HepG2 (cell line): ENCODE data around the gene SPATA31D4. TPM values are rescaled to one million over a fixed set of nuclear protein-coding genes. Genes with fewer than 3 reads are reported as not detected.
"Not testable (repeated sequence)": the region's sequence is repeated elsewhere in the genome, so short reads cannot be mapped to it uniquely, and the experiment has no call there.

ENCODE experiments used
- ATAC-seq: fragments of 200-7000 bp; cut with Tn5 transposase; 3 replicates; pipeline ENCODE4 v1.9.1; 2020; ENCODE audit warnings: mild to moderate bottlenecking, moderate library complexity
- BruUV-seq: library from RNA; stranded (reverse); fragments of 400-500 nt; replicated peaks from 2 replicates; lab custom pipeline; 2021; lab: Mats Ljungman, UMichigan
- CTCF ChIA-PET: fragments of 300-600 bp; formaldehyde crosslinking; extraction: SDS; loops from one replicate; lab custom pipeline; 2021; ENCODE audit warnings: low total read pairs, inconsistent platforms, low intra/inter-chr PET ratio; lab: Yijun Ruan, JAX
- POLR2A ChIA-PET: fragments of 350-600 bp; sonication (Branson Sonifier 250); formaldehyde crosslinking; loops from one replicate; lab custom pipeline; 2020; ENCODE audit warnings: antibody characterized with exemption, inconsistent platforms; lab: Yijun Ruan, JAX
- DNase-seq: peaks from one replicate; pipeline ENCODE4 v3.0.0-alpha.2; 2015; ENCODE audit warnings: low spot score
- FAIRE-seq: peaks from 3 replicates; lab custom pipeline; 2011; peaks lifted over from hg19 to GRCh38; lab: Jason Lieb, UNC
- H2AFZ ChIP-seq: one replicate; pipeline ENCODE4 v1.6.1; 2011; ENCODE audit warnings: low read length, inconsistent platforms
- H3K27ac ChIP-seq: fragments of 300-600 bp; 3 replicates; pipeline ENCODE4 v1.8.0; 2011; ENCODE audit warnings: mixed run types, mild to moderate bottlenecking, mixed read lengths, low read length, inconsistent platforms; ENCODE audit not compliant: insufficient read depth; ENCODE audit errors: extremely low read length
- H3K27me3 ChIP-seq, 2 experiments: fragments of 200-600 bp in 1 of 2; 2 replicates in 1 of 2; 3 replicates in 1 of 2; pipeline versions ENCODE4 v1.6.0 to v1.8.0; 2011; ENCODE audit warnings: low read length in 2 of 2, mild to moderate bottlenecking in 2 of 2, moderate library complexity in 2 of 2, inconsistent platforms in 1 of 2; ENCODE audit not compliant: insufficient read depth in 2 of 2, control insufficient read depth in 1 of 2
- H3K36me3 ChIP-seq, 2 experiments: fragments of 200-600 bp in 1 of 2; replicated peaks in 1 of 2; 2 replicates in 1 of 2; 3 replicates in 1 of 2; pipeline versions ENCODE4 v1.5.1 to v1.8.0; 2011; ENCODE audit warnings: low read length in 2 of 2, inconsistent platforms in 1 of 2; ENCODE audit not compliant: insufficient read depth in 2 of 2, control insufficient read depth in 1 of 2
- H3K4me1 ChIP-seq: 2 replicates; pipeline ENCODE4 v1.5.1; 2012; ENCODE audit warnings: low read length, inconsistent platforms; ENCODE audit not compliant: insufficient read depth
- H3K4me2 ChIP-seq: 2 replicates; pipeline ENCODE4 v1.6.0; 2011; ENCODE audit warnings: low read depth, low read length, inconsistent platforms
- H3K4me3 ChIP-seq, 3 experiments: fragments of 200-600 bp in 1 of 3; sonication (generic), shearing (Covaris generic) in 1 of 3; replicated peaks in 1 of 3; 2 replicates each; pipeline ENCODE4 v1.5.1; 2011 to 2016; ENCODE audit warnings: low read length in 3 of 3, inconsistent platforms in 2 of 3, low read depth in 2 of 3, mild to moderate bottlenecking in 2 of 3, control low read depth in 1 of 3, mixed read lengths in 1 of 3; ENCODE audit not compliant: insufficient read depth in 1 of 3
- H3K79me2 ChIP-seq: one replicate; pipeline ENCODE4 v1.6.1; 2011; ENCODE audit warnings: low read length, inconsistent platforms; ENCODE audit not compliant: insufficient read depth
- H3K9ac ChIP-seq: 2 replicates; pipeline ENCODE4 v1.6.0; 2011; ENCODE audit warnings: mild to moderate bottlenecking, low read depth, low read length, inconsistent platforms; ENCODE audit not compliant: insufficient read depth
- H3K9me3 ChIP-seq: 2 replicates; pipeline ENCODE4 v1.5.1; 2012; ENCODE audit warnings: mild to moderate bottlenecking, low read length
- H4K20me1 ChIP-seq: 2 replicates; pipeline ENCODE4 v1.6.0; 2011; ENCODE audit warnings: inconsistent platforms, mild to moderate bottlenecking, low read length, moderate library complexity; ENCODE audit not compliant: insufficient read depth
- CCAR2 ChIP-seq: fragments of 200-400 bp; formaldehyde crosslinking; optimal IDR thresholded peaks from 2 replicates; pipeline ENCODE3; 2018; ENCODE audit warnings: low read depth, mild to moderate bottlenecking, low read length, moderate library complexity
- CREB1 ChIP-seq, 2 experiments: fragments of 450-650 bp in 1 of 2; IDR thresholded peaks; 2 replicates each; pipeline ENCODE4 v1.6.1; 2016 to 2017; ENCODE audit warnings: control low read depth in 1 of 2, mild to moderate bottlenecking in 1 of 2, missing compliant biosample characterization in 1 of 2, missing genetic modification characterization in 1 of 2
- GLMP ChIP-seq: sonication (generic); formaldehyde crosslinking; IDR thresholded peaks from 2 replicates; pipeline ENCODE4 v1.9.0; 2021; ENCODE audit warnings: missing genetic modification reagents, mild to moderate bottlenecking, borderline replicate concordance
- MIXL1 ChIP-seq: IDR thresholded peaks from 2 replicates; pipeline ENCODE4 v1.6.1; 2016
- ZNF180 ChIP-seq: sonication (generic); formaldehyde crosslinking; IDR thresholded peaks from 2 replicates; pipeline ENCODE4 v1.4.0; 2020; ENCODE audit warnings: low read depth, missing genetic modification reagents, borderline replicate concordance
- WGBS: methylation state at CpG from one replicate; pipeline ENCODE4 v1.1.6; 2017; ENCODE audit warnings: low lambda C conversion rate; 5-methylcytosine and 5-hydroxymethylcytosine counted together
- in situ Hi-C: cut with HindIII; loops from 2 replicates; pipeline ENCODE4 v1.10.0; 2017; ENCODE audit warnings: low pct_unique_long_range_greater_than_20kb; ENCODE audit not compliant: extremely low pct_ligation_motif_present
- intact Hi-C: fragments of 100-400 bp; cut with micrococcal nuclease; formaldehyde crosslinking; loops from one replicate; pipeline ENCODE4 v1.10.0; 2022; ENCODE audit not compliant: unreplicated experiment
- polyA plus RNA-seq, 8 experiments: library from polyadenylated mRNA; depleted of rRNA in 3 of 8; stranded (reverse) in 7 of 8; unstranded in 1 of 8; fragments of >200 nt; fragmentation: Illumina TruSeq in 4 of 8; extraction: Trizol in 4 of 8; gene quantifications; 2 replicates each; pipeline versions ENCODE4 v1.2.1 to v1.2.3, GENCODE V29; 2011 to 2016; ENCODE audit warnings: low read depth in 4 of 8, missing spikeins in 1 of 8, mixed read lengths in 1 of 8; ENCODE audit not compliant: insufficient read depth in 1 of 8
- total RNA-seq, 5 experiments: library from RNA; depleted of rRNA; stranded (reverse); fragments of >200 nt; fragmentation: Illumina TruSeq; extraction: Trizol; gene quantifications; 2 replicates each; pipeline ENCODE4 v1.2.3, GENCODE V29; 2016; ENCODE audit warnings: low read depth in 1 of 5

SPATA31D4 gene
- total and polyA plus RNA-seq, 2 of the 13 experiments (the other 11 are each of a cell fraction or from before 2014, with no cell fraction given): not detected

DNA sequence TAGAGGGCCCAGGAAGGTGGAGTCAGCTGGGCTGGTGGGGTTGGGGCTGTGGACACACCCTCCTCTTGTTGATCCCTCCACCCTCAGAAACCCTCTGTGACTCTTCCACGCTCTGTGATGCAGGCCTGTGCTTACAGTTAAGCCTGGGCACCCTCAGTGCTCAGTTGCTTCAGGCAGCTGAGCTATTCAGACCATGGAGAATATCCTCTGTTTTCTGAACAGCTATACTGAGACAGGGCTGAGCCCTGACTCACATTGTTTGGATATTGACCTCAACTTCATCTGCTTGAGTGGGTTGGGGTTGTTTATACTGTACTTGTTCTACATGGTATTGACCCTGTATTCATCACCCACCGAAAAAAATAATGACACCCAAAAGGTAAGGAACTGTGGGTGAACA, 15.2 kb downstream of the SPATA31D4 start, which contains the start of gene SPATA31D3:
Gene SPATA31D3, plus strand, starts transcription at position 108 of the 400 bp plus-strand sequence. Its CDS starts 86 bp downstream, at position 194.
- H3K4me3 ChIP-seq, H3K27ac ChIP-seq, ATAC-seq, DNase-seq, H3K36me3 ChIP-seq, POLR2A ChIA-PET, CTCF ChIA-PET, H3K9ac ChIP-seq, in situ Hi-C loops, H4K20me1 ChIP-seq, BruUV-seq, H3K79me2 ChIP-seq, H3K9me3 ChIP-seq, H2AFZ ChIP-seq, H3K27me3 ChIP-seq, intact Hi-C loops, H3K4me2 ChIP-seq, FAIRE-seq, H3K4me1 ChIP-seq: not testable (repeated sequence)
- WGBS: no CpG with 5 or more reads among the region's 2 CpGs

GRCh38 chr9:81948650-81949049, 20.4 kb downstream of the SPATA31D4 start:
- CTCF ChIA-PET, BruUV-seq, FAIRE-seq, H3K9me3 ChIP-seq, intact Hi-C loops, POLR2A ChIA-PET, H2AFZ ChIP-seq, H3K4me2 ChIP-seq, H3K4me1 ChIP-seq, H3K79me2 ChIP-seq, ATAC-seq, DNase-seq, H3K4me3 ChIP-seq, H3K9ac ChIP-seq, H3K36me3 ChIP-seq, H4K20me1 ChIP-seq, in situ Hi-C loops, H3K27ac ChIP-seq, H3K27me3 ChIP-seq: not testable (repeated sequence)
- WGBS: no CpG with 5 or more reads among the region's 3 CpGs

DNA sequence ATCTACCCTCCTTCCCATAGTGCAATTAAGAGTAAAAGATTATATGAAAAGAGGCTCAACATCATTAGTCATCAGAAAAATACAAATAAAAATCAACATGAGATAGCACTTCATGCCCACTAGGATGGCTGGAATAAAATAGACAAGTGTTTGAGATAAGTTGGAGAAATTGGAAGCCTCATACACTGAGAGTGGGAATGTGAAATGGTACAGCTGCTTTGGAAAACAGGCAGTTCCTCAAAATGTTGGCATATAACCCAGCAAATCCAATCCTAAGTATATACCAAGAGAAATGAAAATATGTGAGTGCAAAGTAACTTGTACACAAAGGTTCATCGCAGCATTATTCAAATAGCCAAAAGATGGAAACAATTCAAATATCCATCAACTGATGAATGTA, 24.9 kb downstream of the SPATA31D4 start:
- Histone ChIP-seq H3K27me3 (no peaks in the 10 kb centered on the region), H4K20me1 (no peaks in the 10 kb centered on the region), H3K36me3 (no peaks in the 10 kb centered on the region), H3K9me3 (peaks cover 24% of the 10 kb centered on the region), H2AFZ (no peak overlapping the region), H3K4me2 (no peak overlapping the region), H3K4me1 (no peaks in the 10 kb centered on the region), H3K79me2 (no peaks in the 10 kb centered on the region), H3K9ac (no peak overlapping the region), H3K4me3 (no peak overlapping the region), H3K27ac (no peak overlapping the region)
- 48% methylated on average over 1 of the region's 1 CpG for WGBS
- intact Hi-C loops (no loop called here), in situ Hi-C loops (no loop called here)
- no peak for FAIRE-seq
- ChIA-PET POLR2A (no interaction called here), CTCF (no interaction called here)
- no peak for ATAC-seq
- BruUV-seq: no TSS peak
- DNase-seq: no peak
- no peak for TF ChIP-seq GLMP (CRISPR knock-in tag)
- no peak for TF ChIP-seq CREB1 (IDR thresholded peaks at IDR 0.05)
- TF ChIP-seq CREB1 (CRISPR knock-in tag; IDR thresholded peaks at IDR 0.05): no peak
- TF ChIP-seq MIXL1 (CRISPR knock-in tag): no peak
- TF ChIP-seq ZNF180 (CRISPR knock-in tag): no peak
- no peak for TF ChIP-seq CCAR2
